BJ (cell line): Measurements from ENCODE around the gene GNG11. TPM values are rescaled to one million over a fixed set of nuclear protein-coding genes. Genes with fewer than 3 reads are reported as not detected.

Source experiments
- CTCF ChIA-PET: fragments of 350-600 bp; formaldehyde crosslinking; extraction: SDS; loops from one replicate; lab custom pipeline; 2021; ENCODE audit warnings: antibody characterized with exemption, inconsistent platforms; lab: Yijun Ruan, JAX
- POLR2A ChIA-PET: fragments of 300-600 bp; sonication (Branson Sonifier 250); formaldehyde crosslinking; extraction: SDS; loops from one replicate; lab custom pipeline; 2021; ENCODE audit warnings: antibody characterized with exemption; lab: Charles Lee
- DNase-seq: peaks from one replicate; pipeline ENCODE4 v3.0.0-alpha.2; 2011; ENCODE audit warnings: low read depth
- H3K27me3 ChIP-seq: 2 replicates; pipeline ENCODE4 v1.6.0; 2011; ENCODE audit warnings: low read length; ENCODE audit not compliant: control insufficient read depth, insufficient read depth
- H3K36me3 ChIP-seq: 2 replicates; pipeline ENCODE4 v1.5.1; 2011; ENCODE audit warnings: low read length; ENCODE audit not compliant: control insufficient read depth, insufficient read depth
- H3K4me3 ChIP-seq: 2 replicates; pipeline ENCODE4 v1.5.1; 2011; ENCODE audit warnings: low read depth, mild to moderate bottlenecking, control low read depth, low read length
- CTCF ChIP-seq: IDR thresholded peaks from 2 replicates; pipeline ENCODE4 v1.5.1; 2011; ENCODE audit warnings: low read depth, mild to moderate bottlenecking, control low read depth, inconsistent platforms, low read length, moderate library complexity; ENCODE audit not compliant: insufficient read depth
- polyA plus RNA-seq: library from polyadenylated mRNA; depleted of rRNA; stranded (reverse); fragments of >200 nt; gene quantifications from 2 replicates; pipeline ENCODE4 v1.2.3, GENCODE V29; 2011

Gene GNG11
- polyA plus RNA-seq, 1 experiment, result 9.3 TPM

GRCh38 chr7:93890464-93891068 is 31.0 kb upstream of the GNG11 start, which contains the start of gene TFPI2:
TFPI2 (minus strand) TSS chr7:93890753; CDS start chr7:93890678, 75 bp downstream.
- DNase-seq, result no peak
- Histone ChIP-seq H3K27me3 (no peaks in the 10 kb centered on the region), H3K36me3 (no peaks in the 10 kb centered on the region), H3K4me3 (peak within 1 kb of the TSS; percentile 57)
- 0 out of 2 replicates have a peak, but pooled peaks have one; percentile 13 for TF ChIP-seq CTCF
- CTCF ChIA-PET, result interaction anchor here (1.3 to 3.5 kb wide), 4 partner anchors 9 to 398 kb away, joined by 4 to 15 read pairs (median 6); no protein-coding TSS in a partner anchor
- POLR2A ChIA-PET, result no interaction called here

GRCh38 chr7:93894426-93894825 is 27.1 kb upstream of the GNG11 start:
- TF ChIP-seq CTCF, result no peak
- POLR2A ChIA-PET, result no interaction called here
- H3K4me3 ChIP-seq, result no peak overlapping the region
- no peak for DNase-seq
- CTCF ChIA-PET, result no interaction called here
- H3K27me3 ChIP-seq, result no peaks in the 10 kb centered on the region
- H3K36me3 ChIP-seq, result no peaks in the 10 kb centered on the region

- no peak for TF ChIP-seq CTCF
- ChIA-PET POLR2A (no interaction called here), CTCF (no interaction called here)
- no peak overlapping the region for H3K4me3 ChIP-seq
- H3K27me3 ChIP-seq, result no peaks in the 10 kb centered on the region
- DNase-seq, result no peak
- H3K36me3 ChIP-seq, result no peaks in the 10 kb centered on the region
These were observed 26.4 kb upstream of the GNG11 start for GRCh38 chr7:93894966-93895640.

- H3K36me3 ChIP-seq, result no peaks in the 10 kb centered on the region
- POLR2A ChIA-PET, result no interaction called here
- TF ChIP-seq CTCF, result no peak
- no peaks in the 10 kb centered on the region for H3K27me3 ChIP-seq
- CTCF ChIA-PET, result interaction anchor here (0.6 to 1.3 kb wide), 3 partner anchors 40 to 326 kb away, joined by 3 to 7 read pairs (median 3); no protein-coding TSS in a partner anchor
- no peak overlapping the region for H3K4me3 ChIP-seq
- no peak for DNase-seq
These were observed 25.5 kb upstream of the GNG11 start for GRCh38 chr7:93895859-93896600.

GRCh38 chr7:93897680-93898079 is 23.9 kb upstream of the GNG11 start:
- no peak overlapping the region for H3K4me3 ChIP-seq
- H3K27me3 ChIP-seq, result no peaks in the 10 kb centered on the region
- TF ChIP-seq CTCF, result no peak
- CTCF ChIA-PET, result interaction anchor here (0.6 to 1.4 kb wide), 2 partner anchors 10 to 324 kb away, joined by 3 to 7 read pairs; no protein-coding TSS in a partner anchor
- H3K36me3 ChIP-seq, result no peaks in the 10 kb centered on the region
- POLR2A ChIA-PET, result no interaction called here
- no peak for DNase-seq
